ENCODE measurements around the gene CCDC28B.

GRCh38 chr1:32195972-32196823 is 4.2 kb upstream of the CCDC28B start:
- no peak for TF ChIP-seq POLR2AphosphoS5 (IDR thresholded peaks at IDR 0.05)
- TF ChIP-seq REST (IDR thresholded peaks at IDR 0.05; ENCODE audit: borderline replicate concordance), result no peak
